Measurements from ENCODE around the gene TPST1.

The TPST1 gene

GRCh38 chr7:66238773-66239466, 33.8 kb downstream of the TPST1 start:
- DNase-seq (ENCODE audit: low read depth in 3 of 3) = no peak

- no peak for DNase-seq (ENCODE audit: low read depth in 3 of 3)
These were observed 34.3 kb downstream of the TPST1 start for GRCh38 chr7:66239467-66239856.

GRCh38 chr7:66245008-66245407, 39.9 kb downstream of the TPST1 start:
- no peak for DNase-seq (ENCODE audit: low read depth in 3 of 3)

GRCh38 chr7:66246554-66247171, 41.5 kb downstream of the TPST1 start:
- DNase-seq (ENCODE audit: low read depth in 3 of 3) = no peak

- DNase-seq (ENCODE audit: low read depth in 3 of 3) = no peak
These were observed 42.4 kb downstream of the TPST1 start for GRCh38 chr7:66247380-66248078.

- DNase-seq (ENCODE audit: low read depth in 3 of 3) = no peak
These were observed 45.6 kb downstream of the TPST1 start for GRCh38 chr7:66250711-66251110.

- DNase-seq (ENCODE audit: low read depth in 3 of 3) = no peak
These were observed 50.5 kb downstream of the TPST1 start for GRCh38 chr7:66255534-66256100.

- DNase-seq (ENCODE audit: low read depth in 3 of 3) = no peak
These were observed 51.1 kb downstream of the TPST1 start for GRCh38 chr7:66256281-66256680.

GRCh38 chr7:66257481-66257880, 52.3 kb downstream of the TPST1 start:
- no peak for DNase-seq (ENCODE audit: low read depth in 3 of 3)

- DNase-seq (ENCODE audit: low read depth in 3 of 3) = no peak
These were observed 53.3 kb downstream of the TPST1 start for GRCh38 chr7:66258409-66258808.

GRCh38 chr7:66261941-66262340, 56.8 kb downstream of the TPST1 start:
- DNase-seq (ENCODE audit: low read depth in 3 of 3) = no peak

GRCh38 chr7:66263936-66264335, 58.8 kb downstream of the TPST1 start:
- no peak for DNase-seq (ENCODE audit: low read depth in 3 of 3)

- no peak for DNase-seq (ENCODE audit: low read depth in 3 of 3)
These were observed 60.4 kb downstream of the TPST1 start for GRCh38 chr7:66265566-66265965.

- DNase-seq (ENCODE audit: low read depth in 3 of 3) = no peak
These were observed 62.1 kb downstream of the TPST1 start for GRCh38 chr7:66267249-66267648.

GRCh38 chr7:66269978-66270377, 64.8 kb downstream of the TPST1 start:
- no peak for DNase-seq (ENCODE audit: low read depth in 3 of 3)

GRCh38 chr7:66272321-66272720, 67.2 kb downstream of the TPST1 start:
- DNase-seq (ENCODE audit: low read depth in 3 of 3) = no peak

- no peak for DNase-seq (ENCODE audit: low read depth in 3 of 3)
These were observed 71.2 kb downstream of the TPST1 start for GRCh38 chr7:66276363-66276762.

GRCh38 chr7:66277492-66277891, 72.4 kb downstream of the TPST1 start:
- DNase-seq (ENCODE audit: low read depth in 3 of 3) = no peak

GRCh38 chr7:66279912-66280311, 74.8 kb downstream of the TPST1 start:
- DNase-seq (ENCODE audit: low read depth in 3 of 3) = no peak

GRCh38 chr7:66281678-66282590, 76.8 kb downstream of the TPST1 start:
- DNase-seq (ENCODE audit: low read depth in 3 of 3) = no peak

- DNase-seq (ENCODE audit: low read depth in 3 of 3) = no peak
These were observed 77.4 kb downstream of the TPST1 start for GRCh38 chr7:66282591-66282935.
